LNCAP (cell line): Measurements from ENCODE around the gene MTHFSD.

Source experiments
- TF ChIP-seq, protein P1 (sequence below): fragments of 450-650 bp; IDR thresholded peaks from 2 replicates; pipeline ENCODE4 v1.5.1; 2017; ENCODE audit warnings: mild to moderate bottlenecking

MTHFSD gene

DNA sequence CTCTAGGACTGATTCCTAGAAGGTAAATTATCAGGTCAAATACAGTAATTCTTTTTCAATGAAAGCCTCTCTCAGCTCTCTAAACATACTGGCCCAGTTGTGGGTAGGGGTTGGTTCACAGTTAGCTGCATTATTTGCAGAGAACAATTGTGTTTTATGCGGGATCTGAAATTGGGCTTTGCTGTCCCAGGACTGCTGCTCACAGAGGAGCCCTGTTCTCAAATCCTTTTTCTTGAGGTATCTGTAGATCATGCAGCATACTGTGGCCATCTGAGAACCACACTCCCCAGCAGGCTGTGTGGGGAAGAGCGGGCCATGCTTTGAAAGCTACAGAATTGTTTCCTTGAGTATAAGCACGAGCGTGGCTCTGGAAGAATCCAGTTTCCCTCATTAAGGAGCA, 17.5 kb downstream of the MTHFSD start:
- TF ChIP-seq, protein P1, sequence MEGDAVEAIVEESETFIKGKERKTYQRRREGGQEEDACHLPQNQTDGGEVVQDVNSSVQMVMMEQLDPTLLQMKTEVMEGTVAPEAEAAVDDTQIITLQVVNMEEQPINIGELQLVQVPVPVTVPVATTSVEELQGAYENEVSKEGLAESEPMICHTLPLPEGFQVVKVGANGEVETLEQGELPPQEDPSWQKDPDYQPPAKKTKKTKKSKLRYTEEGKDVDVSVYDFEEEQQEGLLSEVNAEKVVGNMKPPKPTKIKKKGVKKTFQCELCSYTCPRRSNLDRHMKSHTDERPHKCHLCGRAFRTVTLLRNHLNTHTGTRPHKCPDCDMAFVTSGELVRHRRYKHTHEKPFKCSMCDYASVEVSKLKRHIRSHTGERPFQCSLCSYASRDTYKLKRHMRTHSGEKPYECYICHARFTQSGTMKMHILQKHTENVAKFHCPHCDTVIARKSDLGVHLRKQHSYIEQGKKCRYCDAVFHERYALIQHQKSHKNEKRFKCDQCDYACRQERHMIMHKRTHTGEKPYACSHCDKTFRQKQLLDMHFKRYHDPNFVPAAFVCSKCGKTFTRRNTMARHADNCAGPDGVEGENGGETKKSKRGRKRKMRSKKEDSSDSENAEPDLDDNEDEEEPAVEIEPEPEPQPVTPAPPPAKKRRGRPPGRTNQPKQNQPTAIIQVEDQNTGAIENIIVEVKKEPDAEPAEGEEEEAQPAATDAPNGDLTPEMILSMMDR: no peak

DNA sequence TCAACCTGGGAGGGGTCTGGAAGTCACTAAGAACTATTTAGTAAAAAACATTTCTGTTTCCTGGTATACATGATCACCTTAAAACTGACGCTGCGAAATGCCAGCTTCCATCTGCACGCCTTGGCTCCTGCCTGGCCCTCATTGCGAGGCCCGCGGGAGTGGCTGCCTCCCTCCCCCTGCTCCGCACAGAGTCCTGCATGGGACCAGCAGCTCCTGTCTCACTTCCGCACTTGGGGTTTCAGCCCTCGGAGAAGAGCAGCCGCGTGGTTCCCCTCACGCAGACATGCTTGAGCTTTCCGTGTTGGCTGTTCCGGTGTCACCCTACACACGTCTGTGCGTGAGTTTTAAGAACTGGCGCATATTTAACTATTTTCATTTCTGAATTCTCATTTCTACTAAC, 18.4 kb downstream of the MTHFSD start:
- TF ChIP-seq, protein P1: no peak

- TF ChIP-seq, protein P1: no peak
Observed at GRCh38 chr16:86534779-86535615, 20.0 kb downstream of the MTHFSD start.

- TF ChIP-seq, protein P1: no peak
Observed at GRCh38 chr16:86533767-86534351, 21.2 kb downstream of the MTHFSD start.

DNA sequence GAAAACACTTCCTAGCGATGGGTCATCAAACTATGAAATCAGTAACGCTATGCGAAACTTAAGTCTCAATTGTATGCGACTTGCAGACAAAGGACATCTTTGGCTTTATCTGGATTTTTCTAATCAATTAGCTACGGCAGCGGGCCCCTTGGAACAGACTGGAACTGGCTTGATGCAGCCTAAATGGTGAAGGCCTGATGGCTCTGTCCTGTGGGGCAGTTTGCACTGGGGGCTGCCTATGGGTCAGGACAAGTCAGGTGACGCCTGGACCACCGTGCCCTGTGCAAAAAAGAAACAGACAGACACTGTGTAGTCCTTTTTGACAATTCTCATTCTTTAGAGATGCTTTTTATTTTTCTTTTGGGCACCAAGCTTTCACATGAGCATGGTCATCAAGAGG, 22.0 kb downstream of the MTHFSD start:
- TF ChIP-seq, protein P1: no peak

- TF ChIP-seq, protein P1: no peak
Observed at GRCh38 chr16:86532526-86532815, 22.6 kb downstream of the MTHFSD start.

DNA sequence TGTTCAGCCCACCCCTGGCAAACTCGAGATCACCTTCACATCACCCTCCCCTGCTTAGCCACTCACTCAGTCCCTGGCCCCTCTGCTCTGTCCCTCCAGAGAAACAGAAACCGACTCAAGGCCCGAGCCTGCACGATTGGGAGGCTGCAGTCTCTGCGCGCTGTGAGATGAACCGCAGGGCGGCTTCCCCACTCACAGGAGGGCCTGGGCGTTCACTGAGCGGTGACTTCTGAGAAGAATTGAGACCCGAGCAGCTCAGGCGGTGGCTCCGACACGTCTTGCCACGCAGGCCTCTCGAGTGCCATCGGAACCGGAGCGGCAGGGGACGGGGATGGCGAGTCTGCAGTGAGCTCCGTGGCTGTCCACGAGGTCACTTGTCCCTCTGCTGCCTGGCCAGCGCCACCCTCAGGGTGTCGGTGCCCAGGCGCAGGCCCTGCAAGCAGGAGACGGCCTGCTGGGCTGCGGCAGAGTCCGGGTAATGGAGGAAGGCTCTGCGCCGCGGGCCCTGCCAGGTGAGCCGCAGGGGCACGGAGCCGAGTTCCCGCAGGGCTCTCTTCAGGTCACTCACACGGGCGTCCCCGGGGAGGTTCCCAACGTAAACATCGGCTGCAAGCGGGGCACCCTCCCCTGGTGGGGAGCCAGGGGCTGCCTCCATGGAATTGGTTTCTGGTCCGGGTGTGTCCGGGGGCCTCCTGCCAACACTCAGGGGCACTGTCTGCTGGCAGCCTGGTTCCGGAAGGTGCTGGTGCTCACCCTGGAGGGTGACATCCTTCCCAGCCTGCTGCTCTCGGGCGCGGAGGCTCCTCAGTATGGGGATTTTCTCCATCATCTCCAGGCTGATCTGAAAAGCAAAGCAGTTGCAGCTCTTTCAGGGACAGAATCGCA, 23.2 kb downstream of the MTHFSD start:
- TF ChIP-seq, protein P1: no peak
